Endothelial cell (in vitro differentiated cells): ENCODE measurements around the gene GPR32. TPM values are rescaled to one million over a fixed set of nuclear protein-coding genes. Genes with fewer than 3 reads are reported as not detected.
A peak's percentile ranks its signal among the peaks of the same experiment; 100 is the strongest.
"Not testable (repeated sequence)": the region's sequence is repeated elsewhere in the genome, so short reads cannot be mapped to it uniquely, and the experiment has no call there.

Experiments used
- DNase-seq: peaks from one replicate; pipeline ENCODE4 v3.0.0; 2021; ENCODE audit warnings: low spot score
- H3K27ac Mint-ChIP-seq: one replicate; pipeline ENCODE4 v1.8.0; 2021; ENCODE audit warnings: mixed read lengths, inconsistent platforms; ENCODE audit not compliant: unreplicated experiment
- H3K27me3 Mint-ChIP-seq: one replicate; pipeline ENCODE4 v1.8.0; 2021; ENCODE audit warnings: mild to moderate bottlenecking, moderate library complexity, mixed read lengths, inconsistent platforms; ENCODE audit not compliant: unreplicated experiment
- H3K36me3 Mint-ChIP-seq: one replicate; pipeline ENCODE4 v1.8.0; 2021; ENCODE audit warnings: mild to moderate bottlenecking, low read depth, mixed read lengths, inconsistent platforms; ENCODE audit not compliant: unreplicated experiment
- H3K4me1 Mint-ChIP-seq: one replicate; pipeline ENCODE4 v1.8.0; 2021; ENCODE audit warnings: mild to moderate bottlenecking, mixed read lengths, inconsistent platforms; ENCODE audit not compliant: unreplicated experiment
- H3K4me3 Mint-ChIP-seq: one replicate; pipeline ENCODE4 v1.8.0; 2021; ENCODE audit warnings: mild to moderate bottlenecking, mixed read lengths, inconsistent platforms; ENCODE audit not compliant: unreplicated experiment
- H3K9me3 Mint-ChIP-seq: one replicate; pipeline ENCODE4 v1.8.0; 2021; ENCODE audit warnings: mixed read lengths, inconsistent platforms; ENCODE audit not compliant: unreplicated experiment
- CTCF ChIP-seq: fragments of 200-600 bp; sonication (generic); IDR thresholded peaks from one replicate; pipeline ENCODE4 v1.5.0; 2021; ENCODE audit warnings: antibody characterized with exemption; ENCODE audit not compliant: unreplicated experiment
- long read RNA-seq: library from polyadenylated mRNA; unstranded; transcript quantifications from one replicate; pipeline ENCODE4 v2.0.0, GENCODE V29; 2020; ENCODE audit not compliant: unreplicated experiment
- total RNA-seq: library from RNA; stranded (reverse); fragmentation: NEBNext Ultra II Directional; extraction: Animal tissue kit (Norgen Biotek cat#: 25700); gene quantifications from one replicate; pipeline ENCODE4 v1.2.1, GENCODE V29; 2021; ENCODE audit not compliant: unreplicated experiment

Gene GPR32
- total RNA-seq = not detected
- long read RNA-seq = 0 reads

GRCh38 chr19:50770164-50770563 is at the start of gene GPR32:
TSS of gene GPR32 (plus strand) at chr19:50770464. CDS start at chr19:50770601, 137 bp downstream.
- DNase-seq, H3K36me3 Mint-ChIP-seq, H3K27ac Mint-ChIP-seq, H3K27me3 Mint-ChIP-seq, H3K4me1 Mint-ChIP-seq: not testable (repeated sequence)
- H3K9me3 Mint-ChIP-seq = peaks cover 20% of the 10 kb centered on the region
- peak within 1 kb of the TSS; percentile 5 for H3K4me3 Mint-ChIP-seq

- H3K9me3 Mint-ChIP-seq = peaks cover 22% of the 10 kb centered on the region
Measured at GRCh38 chr19:50720921-50721381, 49.3 kb upstream of the GPR32 start.

GRCh38 chr19:50721441-50722137 is 48.7 kb upstream of the GPR32 start:
- DNase-seq = no peak
- no peak for TF ChIP-seq CTCF
- Mint-ChIP-seq H3K4me3 (no peak overlapping the region), H3K36me3 (peaks cover 13% of the 10 kb centered on the region), H3K27me3 (peaks cover 24% of the 10 kb centered on the region), H3K4me1 (no peaks in the 10 kb centered on the region), H3K27ac (peak overlapping the region; percentile 64), H3K9me3 (peaks cover 24% of the 10 kb centered on the region)

More at GRCh38 chr19:50720921-50721381, 49.3 kb upstream of the GPR32 start:
- H3K27ac Mint-ChIP-seq = no peak overlapping the region
- H3K4me3 Mint-ChIP-seq = peak overlapping the region; percentile 74
- no peak for DNase-seq
- peaks cover 13% of the 10 kb centered on the region for H3K36me3 Mint-ChIP-seq
- peaks cover 25% of the 10 kb centered on the region for H3K27me3 Mint-ChIP-seq
- no peak for TF ChIP-seq CTCF
- no peaks in the 10 kb centered on the region for H3K4me1 Mint-ChIP-seq

GRCh38 chr19:50722201-50723013 is 47.9 kb upstream of the GPR32 start:
- H3K4me1 Mint-ChIP-seq = no peaks in the 10 kb centered on the region
- peaks cover 24% of the 10 kb centered on the region for H3K9me3 Mint-ChIP-seq
- peaks cover 21% of the 10 kb centered on the region for H3K27me3 Mint-ChIP-seq
- TF ChIP-seq CTCF = no peak
- no peak overlapping the region for H3K27ac Mint-ChIP-seq
- peaks cover 16% of the 10 kb centered on the region for H3K36me3 Mint-ChIP-seq
- DNase-seq = no peak
- no peak overlapping the region for H3K4me3 Mint-ChIP-seq

- Mint-ChIP-seq H3K36me3 (peaks cover 18% of the 10 kb centered on the region), H3K27me3 (peaks cover 19% of the 10 kb centered on the region), H3K27ac (peak within 1 kb of the TSS; percentile 17), H3K4me3 (peak within 1 kb of the TSS; percentile 59), H3K4me1 (no peaks in the 10 kb centered on the region), H3K9me3 (peaks cover 24% of the 10 kb centered on the region)
- no peak for TF ChIP-seq CTCF
- no peak for DNase-seq
Measured at GRCh38 chr19:50723069-50723468, 47.2 kb upstream of the GPR32 start, which contains the start of gene CLEC11A. TSS of gene CLEC11A (plus strand) at chr19:50723364. CDS start at chr19:50723526, 162 bp downstream.
